ENCODE measurements around the gene CLASP1.
A peak's percentile ranks its signal among the peaks of the same experiment; 100 is the strongest.
"Not testable (repeated sequence)": the region's sequence is repeated elsewhere in the genome, so short reads cannot be mapped to it uniquely, and the experiment has no call there.

Gene CLASP1

GRCh38 chr2:121649596-121650314 is 493 bp upstream of the CLASP1 start:
- no peaks in the 10 kb centered on the region for H3K27me3 ChIP-seq
- peak overlapping the region; percentile 92 to 98 (median 96) for H3K9ac ChIP-seq
- H4K20me1 ChIP-seq: peaks cover 10 to 36% (median 20%) of the 10 kb centered on the region in 11 experiments; a peak in 17 of 22 replicates
- H3K4me1 ChIP-seq: peaks cover 42 to 52% (median 51%) of the 10 kb centered on the region in 10 experiments
- peaks cover 0 to 30% (median 13%) of the 10 kb centered on the region in 11 experiments; a peak in 9 of 22 replicates for H3K36me3 ChIP-seq
- peak overlapping the region; percentile 77 to 95 (median 86) for H3K4me2 ChIP-seq
- TF ChIP-seq Cebpa-rat (IDR thresholded peaks at IDR 0.05): 0 out of 22 replicates have a peak, but pooled peaks of 2 of the 11 experiments have one; percentile 13 to 25
- H3K4me3 ChIP-seq: peak overlapping the region; percentile 88 to 94 (median 93)
- peak overlapping the region; percentile 92 to 99 (median 96) for H3K27ac ChIP-seq
- H3K9me3 ChIP-seq (replicated peaks in 1 of 11): no peaks in the 10 kb centered on the region

GRCh38 chr2:121648206-121649148 is 785 bp downstream of the CLASP1 start:
- Histone ChIP-seq H3K9ac (peak overlapping the region; percentile 92 to 98 (median 96)), H3K27me3 (no peaks in the 10 kb centered on the region), H3K27ac (peak overlapping the region; percentile 92 to 99 (median 96)), H3K9me3 (replicated peaks in 1 of 11) (no peaks in the 10 kb centered on the region), H3K4me1 (peaks cover 47 to 60% (median 56%) of the 10 kb centered on the region in 10 experiments), H3K4me2 (peak overlapping the region; percentile 78 to 96 (median 90)), H4K20me1 (peaks cover 19 to 49% (median 33%) of the 10 kb centered on the region in 11 experiments; a peak in 18 of 22 replicates), H3K36me3 (peaks cover 0 to 29% (median 14%) of the 10 kb centered on the region in 11 experiments; a peak in 8 of 22 replicates), H3K4me3 (peak overlapping the region; percentile 88 to 94 (median 93))
- peak in 2 of 11 experiments; percentile 10 to 47; a peak in 1 of 22 replicates for TF ChIP-seq Cebpa-rat (IDR thresholded peaks at IDR 0.05)

- Histone ChIP-seq H3K36me3 (peaks cover 1 to 22% (median 13%) of the 10 kb centered on the region in 11 experiments; a peak in 20 of 22 replicates), H4K20me1 (peaks cover 19 to 60% (median 43%) of the 10 kb centered on the region in 11 experiments; a peak in 18 of 22 replicates), H3K4me3 (peak overlapping the region; percentile 88 to 94 (median 93)), H3K9ac (peak overlapping the region; percentile 92 to 98 (median 96)), H3K4me2 (peak overlapping the region; percentile 78 to 96 (median 90)), H3K9me3 (replicated peaks in 1 of 11) (peaks cover 0 to 6% (median 1%) of the 10 kb centered on the region in 11 experiments; a peak in 3 of 22 replicates), H3K27ac (peak overlapping the region; percentile 42 to 99 (median 96); a peak in 20 of 22 replicates), H3K4me1 (peaks cover 49 to 67% (median 63%) of the 10 kb centered on the region in 10 experiments), H3K27me3 (no peaks in the 10 kb centered on the region)
- TF ChIP-seq Cebpa-rat (IDR thresholded peaks at IDR 0.05): no peak
These were observed 1.9 kb downstream of the CLASP1 start for GRCh38 chr2:121647396-121647795.

- H3K27me3 ChIP-seq: no peaks in the 10 kb centered on the region
- peak overlapping the region in 8 of 11 experiments; percentile 23 to 95 (median 44); a peak in 14 of 22 replicates for H3K4me2 ChIP-seq
- H4K20me1 ChIP-seq: peaks cover 19 to 85% (median 64%) of the 10 kb centered on the region in 11 experiments; a peak in 18 of 22 replicates
- no peak overlapping the region for H3K9ac ChIP-seq
- peaks cover 13 to 40% (median 27%) of the 10 kb centered on the region in 11 experiments; a peak in 21 of 22 replicates for H3K36me3 ChIP-seq
- H3K27ac ChIP-seq: peak overlapping the region in 3 of 11 experiments; percentile 10 to 30 (median 15); a peak in 2 of 22 replicates
- H3K4me3 ChIP-seq: no peak overlapping the region
- peaks cover 44 to 69% (median 62%) of the 10 kb centered on the region in 10 experiments for H3K4me1 ChIP-seq
- no peak for TF ChIP-seq Cebpa-rat (IDR thresholded peaks at IDR 0.05)
- peaks cover 5 to 15% (median 9%) of the 10 kb centered on the region in 11 experiments; a peak in 18 of 22 replicates for H3K9me3 ChIP-seq (replicated peaks in 1 of 11)
These were observed 4.5 kb downstream of the CLASP1 start for GRCh38 chr2:121644715-121645114.

- H3K27me3 ChIP-seq: no peaks in the 10 kb centered on the region
- no peak overlapping the region for H3K4me3 ChIP-seq
- H4K20me1 ChIP-seq: peaks cover 19 to 85% (median 64%) of the 10 kb centered on the region in 11 experiments; a peak in 18 of 22 replicates
- peaks cover 21 to 48% (median 35%) of the 10 kb centered on the region in 11 experiments for H3K36me3 ChIP-seq
- peaks cover 44 to 69% (median 62%) of the 10 kb centered on the region in 10 experiments for H3K4me1 ChIP-seq
- H3K9me3 ChIP-seq (replicated peaks in 1 of 11): peaks cover 13 to 23% (median 18%) of the 10 kb centered on the region in 11 experiments
- H3K4me2 ChIP-seq: peak overlapping the region in 4 of 11 experiments; percentile 29 to 95 (median 52); a peak in 2 of 22 replicates
- peak overlapping the region in 5 of 11 experiments; percentile 2 to 68 (median 13); a peak in 4 of 22 replicates for H3K27ac ChIP-seq
- no peak for TF ChIP-seq Cebpa-rat (IDR thresholded peaks at IDR 0.05)
- H3K9ac ChIP-seq: no peak overlapping the region
These were observed 5.4 kb downstream of the CLASP1 start for GRCh38 chr2:121643877-121644276.

GRCh38 chr2:121640380-121641316 is 8.6 kb downstream of the CLASP1 start:
- Histone ChIP-seq H3K27me3 (no peaks in the 10 kb centered on the region), H3K36me3 (peaks cover 30 to 58% (median 51%) of the 10 kb centered on the region in 11 experiments), H3K27ac (peak overlapping the region in 8 of 11 experiments; percentile 6 to 68 (median 30); a peak in 10 of 22 replicates), H3K4me2 (peak overlapping the region in 8 of 11 experiments; percentile 4 to 55 (median 26); a peak in 12 of 22 replicates), H3K9ac (peak overlapping the region in 4 of 11 experiments; percentile 7 to 45 (median 30); a peak in 4 of 22 replicates), H3K4me1 (peaks cover 25 to 53% (median 47%) of the 10 kb centered on the region in 10 experiments), H3K4me3 (no peak overlapping the region), H3K9me3 (replicated peaks in 1 of 11) (peaks cover 29 to 41% (median 37%) of the 10 kb centered on the region in 11 experiments), H4K20me1 (peaks cover 14 to 76% (median 68%) of the 10 kb centered on the region in 11 experiments; a peak in 18 of 22 replicates)
- TF ChIP-seq Cebpa-rat (IDR thresholded peaks at IDR 0.05): no peak

- H3K9me3 ChIP-seq (replicated peaks in 1 of 11): peaks cover 29 to 41% (median 37%) of the 10 kb centered on the region in 11 experiments
- H3K27ac ChIP-seq, H3K4me2 ChIP-seq, H3K4me3 ChIP-seq, H3K9ac ChIP-seq, H3K27me3 ChIP-seq: not testable (repeated sequence)
- H3K36me3 ChIP-seq: peaks cover 30 to 58% (median 51%) of the 10 kb centered on the region in 11 experiments
- H3K4me1 ChIP-seq: peaks cover 23 to 53% (median 45%) of the 10 kb centered on the region in 10 experiments; a peak in 19 of 20 replicates
- H4K20me1 ChIP-seq: peaks cover 10 to 76% (median 67%) of the 10 kb centered on the region in 11 experiments; a peak in 19 of 22 replicates
These were observed 9.4 kb downstream of the CLASP1 start for GRCh38 chr2:121639846-121640245.

Measured in BLaER1 treated with 17β-estradiol and CSF1 and Interleukin-3, amounts not matched to agents 10 nM and 100 nM (cell line).